ELF-1 (cell line): ENCODE measurements around the gene GH1.
A peak's percentile ranks its signal among the peaks of the same experiment; 100 is the strongest.
"Not testable (repeated sequence)": the region's sequence is repeated elsewhere in the genome, so short reads cannot be mapped to it uniquely, and the experiment has no call there.

ENCODE experiments used
- DNase-seq: peaks from one replicate; pipeline ENCODE4 v3.0.0-alpha.2; 2016; ENCODE audit warnings: low read depth, low spot score

Gene GH1

DNA sequence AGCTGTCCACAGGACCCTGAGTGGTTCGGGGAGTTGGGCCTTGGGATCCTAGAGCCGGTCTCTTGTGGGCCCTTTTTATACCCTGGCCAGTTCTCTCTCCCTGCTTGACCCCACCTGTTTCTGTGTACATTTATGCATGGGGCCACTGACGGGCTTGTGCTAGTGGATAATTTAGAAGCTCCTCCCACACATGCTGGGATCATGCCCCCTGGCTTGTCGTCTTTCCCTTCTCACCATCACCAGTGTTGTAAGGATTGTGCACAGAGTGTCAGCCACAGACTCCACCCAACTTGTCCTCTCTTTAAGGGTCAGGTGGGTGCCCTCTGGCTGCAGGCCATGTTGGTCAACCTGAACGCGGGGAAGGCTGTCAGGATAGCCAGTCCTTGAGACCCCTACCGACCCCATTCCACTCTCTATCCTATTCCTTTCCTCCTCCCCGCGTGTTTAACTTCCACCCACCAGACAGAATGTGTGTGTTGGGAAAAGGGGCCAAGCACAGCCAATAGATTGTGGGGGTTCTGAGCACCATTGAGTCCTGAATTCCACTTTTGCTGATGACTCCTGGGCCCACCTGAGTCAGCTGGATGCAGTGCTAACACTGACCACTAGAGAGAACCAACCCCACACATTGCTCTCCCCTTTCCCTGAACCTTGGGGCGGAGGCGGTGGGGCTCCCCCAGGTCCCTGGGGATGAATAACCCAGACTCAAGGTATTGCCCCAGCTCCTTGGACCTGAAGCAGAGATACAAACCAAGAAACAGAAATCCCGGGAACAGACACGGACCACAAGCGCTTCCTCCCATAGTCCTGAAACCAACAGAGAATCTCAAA is 21.9 kb downstream of the GH1 start, which contains the start of gene CSH1:
Gene CSH1 (minus strand): TSS at position 51 of the 831 bp plus-strand sequence. CDS start 63 bp downstream, outside the sequence.
- DNase-seq, result not testable (repeated sequence)

- not testable (repeated sequence) for DNase-seq
Observed at GRCh38 chr17:63894821-63895220, 23.8 kb downstream of the GH1 start.

- not testable (repeated sequence) for DNase-seq
Observed at GRCh38 chr17:63894021-63894420, 24.6 kb downstream of the GH1 start.

- not testable (repeated sequence) for DNase-seq
Observed at GRCh38 chr17:63892316-63893037, 26.2 kb downstream of the GH1 start.

- DNase-seq, result peak; percentile 47
Observed at GRCh38 chr17:63889026-63889848, 29.4 kb downstream of the GH1 start.

GRCh38 chr17:63885119-63885518 is 33.5 kb downstream of the GH1 start:
- DNase-seq, result not testable (repeated sequence)

DNA sequence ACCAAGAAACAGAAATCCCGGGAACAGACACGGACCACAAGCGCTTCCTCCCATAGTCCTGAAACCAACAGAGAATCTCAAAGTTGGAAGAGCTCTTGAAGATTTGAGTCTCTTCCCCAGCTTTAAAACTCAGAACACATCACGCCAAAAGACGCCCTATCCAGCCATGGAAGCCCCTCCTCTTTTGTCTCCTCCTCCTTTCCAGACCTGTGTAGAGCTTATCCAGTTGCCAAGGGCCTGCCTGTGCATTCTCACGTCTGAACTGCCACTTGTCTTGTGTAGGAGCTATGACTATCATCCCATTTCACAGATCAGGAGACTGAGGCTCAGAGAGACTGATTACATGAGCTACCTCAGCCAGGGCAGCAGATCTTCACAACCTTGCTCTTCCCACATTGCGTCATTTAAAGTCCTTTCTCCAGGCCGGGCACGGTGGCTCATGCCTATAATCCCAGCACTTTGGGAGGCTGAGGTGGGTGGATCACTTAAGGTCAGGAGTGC is 36.0 kb downstream of the GH1 start:
- not testable (repeated sequence) for DNase-seq

GRCh38 chr17:63881935-63882601 is 36.6 kb downstream of the GH1 start, which contains the start of gene GH2:
GH2 (minus strand) TSS chr17:63881944; CDS start chr17:63881801, 143 bp downstream.
- peak; percentile 82 for DNase-seq

DNA sequence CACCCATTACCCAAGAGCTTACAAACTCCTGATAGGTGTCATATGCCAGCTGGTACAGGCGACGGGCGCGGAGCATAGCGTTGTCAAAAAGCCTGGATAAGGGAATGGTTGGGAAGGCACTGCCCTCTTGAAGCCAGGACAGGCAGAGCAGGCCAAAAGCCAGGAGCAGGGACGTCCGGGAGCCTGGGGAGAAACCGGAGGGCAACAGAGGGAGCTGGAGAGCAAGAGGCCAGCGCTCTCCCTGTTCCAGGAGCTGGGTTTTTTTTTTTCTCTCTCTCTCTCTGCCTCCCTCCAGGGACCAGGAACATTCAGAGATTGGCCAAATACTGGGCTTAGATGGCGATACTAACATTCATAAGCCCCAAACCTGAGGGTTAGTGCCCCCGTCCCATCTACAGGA is 37.3 kb downstream of the GH1 start:
- DNase-seq, result peak; percentile 88

- no peak for DNase-seq
Observed at GRCh38 chr17:63880706-63881105, 37.9 kb downstream of the GH1 start.

- DNase-seq, result not testable (repeated sequence)
Observed at GRCh38 chr17:63878413-63878812, 40.2 kb downstream of the GH1 start.

DNA sequence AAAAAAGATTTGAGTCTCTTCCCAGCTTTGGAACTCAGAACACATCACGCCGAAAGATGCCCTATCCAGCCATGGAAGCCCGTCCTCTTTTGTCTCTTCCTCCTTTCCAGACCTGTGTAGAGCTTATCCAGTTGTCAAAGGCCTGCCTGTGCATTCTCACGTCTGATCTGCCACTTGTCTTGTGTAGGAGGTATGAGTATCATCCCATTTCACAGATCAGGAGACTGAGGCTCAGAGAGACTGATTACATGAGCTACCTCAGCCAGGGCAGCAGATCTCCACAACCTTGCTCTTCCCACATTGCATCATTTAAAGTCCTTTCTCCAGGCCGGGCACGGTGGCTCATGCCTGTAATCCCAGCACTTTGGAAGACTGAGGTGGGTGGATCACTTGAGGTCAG is 43.9 kb downstream of the GH1 start:
- DNase-seq, result not testable (repeated sequence)

DNA sequence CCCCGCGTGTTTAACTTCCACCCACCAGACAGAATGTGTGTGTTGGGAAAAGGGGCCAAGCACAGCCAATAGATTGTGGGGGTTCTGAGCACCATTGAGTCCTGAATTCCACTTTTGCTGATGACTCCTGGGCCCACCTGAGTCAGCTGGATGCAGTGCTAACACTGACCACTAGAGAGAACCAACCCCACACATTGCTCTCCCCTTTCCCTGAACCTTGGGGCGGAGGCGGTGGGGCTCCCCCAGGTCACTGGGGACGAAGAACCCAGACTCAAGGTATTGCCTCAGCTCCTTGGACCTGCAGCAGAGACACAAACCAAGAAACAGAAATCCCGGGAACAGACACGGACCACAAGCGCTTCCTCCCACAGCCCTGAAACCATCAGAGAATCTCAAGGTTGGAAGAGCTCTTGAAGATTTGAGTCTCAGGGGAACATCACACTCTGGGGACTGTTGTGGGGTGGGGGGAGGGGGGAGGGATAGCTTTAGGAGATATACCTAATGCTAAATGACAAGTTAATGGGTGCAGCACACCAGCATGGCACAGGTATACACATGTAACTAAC is 44.5 kb downstream of the GH1 start:
- not testable (repeated sequence) for DNase-seq

DNA sequence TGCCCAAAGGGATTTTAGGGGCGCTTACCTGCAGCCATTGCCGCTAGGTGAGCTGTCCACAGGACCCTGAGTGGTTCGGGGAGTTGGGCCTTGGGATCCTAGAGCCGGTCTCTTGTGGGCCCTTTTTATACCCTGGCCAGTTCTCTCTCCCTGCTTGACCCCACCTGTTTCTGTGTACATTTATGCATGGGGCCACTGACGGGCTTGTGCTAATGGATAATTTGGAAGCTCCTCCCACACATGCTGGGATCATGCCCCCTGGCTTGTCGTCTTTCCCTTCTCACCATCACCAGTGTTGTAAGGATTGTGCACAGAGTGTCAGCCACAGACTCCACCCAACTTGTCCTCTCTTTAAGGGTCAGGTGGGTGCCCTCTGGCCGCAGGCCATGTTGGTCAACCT is 45.1 kb downstream of the GH1 start, which contains the start of gene CSH2:
Gene CSH2 (minus strand): TSS at position 101 of the 400 bp plus-strand sequence. CDS start 63 bp downstream, at position 38.
- DNase-seq, result not testable (repeated sequence)

DNA sequence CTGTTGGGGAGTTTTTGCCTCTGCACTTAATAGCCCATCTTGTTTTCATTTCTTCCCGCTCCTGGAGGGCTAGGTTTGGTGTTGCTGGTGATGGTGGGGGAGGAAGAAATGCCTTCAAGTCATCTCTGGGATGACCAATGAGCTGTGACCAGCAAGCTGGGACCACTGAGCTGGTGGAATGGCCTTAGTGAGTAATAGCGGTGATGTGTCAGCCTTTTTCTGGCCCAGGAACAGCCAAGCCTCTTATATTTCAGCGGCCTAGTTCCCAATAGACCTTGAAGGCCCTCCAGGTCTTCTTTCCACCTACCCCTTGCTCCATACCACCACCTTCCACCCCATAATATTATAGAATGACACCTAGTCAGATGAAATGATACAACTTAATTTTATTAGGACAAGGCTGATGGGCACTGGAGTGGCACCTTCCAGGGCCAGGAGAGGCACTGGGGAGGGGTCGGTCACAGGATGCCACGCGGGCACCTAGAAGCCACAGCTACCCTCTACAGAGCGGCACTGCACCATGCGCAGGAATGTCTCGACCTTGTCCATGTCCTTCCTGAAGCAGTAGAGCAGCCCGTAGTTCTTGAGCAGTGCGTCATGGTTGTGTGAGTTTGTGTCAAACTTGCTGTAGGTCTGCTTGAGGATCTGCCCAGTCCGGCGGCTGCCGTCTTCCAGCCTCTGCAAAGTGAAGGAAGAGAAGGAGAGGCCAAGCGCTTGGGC is 46.8 kb downstream of the GH1 start:
- not testable (repeated sequence) for DNase-seq

DNA sequence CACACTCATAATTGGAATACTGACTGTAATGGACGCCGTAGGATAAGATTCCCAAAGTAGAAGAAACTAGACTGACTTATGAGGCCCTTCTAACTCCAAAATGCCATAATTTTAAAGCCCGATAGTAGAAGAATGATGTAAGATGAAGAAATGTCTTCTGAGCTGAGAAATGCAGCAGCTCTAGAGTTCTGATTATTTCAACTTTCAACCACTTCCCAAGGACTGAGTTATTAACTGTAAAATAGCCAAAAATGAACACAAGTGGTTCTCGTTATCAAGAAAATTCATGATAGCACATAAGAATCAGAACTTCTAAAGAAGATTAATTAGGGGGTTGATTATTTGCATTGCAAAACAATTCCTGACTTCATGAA is 48.4 kb downstream of the GH1 start:
- DNase-seq, result not testable (repeated sequence)

GRCh38 chr17:63869491-63870291 is 48.9 kb downstream of the GH1 start:
- not testable (repeated sequence) for DNase-seq
